HEK293 (cell line): ENCODE results near the gene ARHGAP23.

ENCODE experiments used
- BCL11B ChIP-seq: fragments of 450-650 bp; formaldehyde crosslinking; IDR thresholded peaks from 2 replicates; pipeline ENCODE4 v1.5.1; 2016; ENCODE audit warnings: low read depth, missing biosample characterization, missing genetic modification characterization
- GLI2 ChIP-seq: fragments of 450-650 bp; formaldehyde crosslinking; IDR thresholded peaks from 2 replicates; pipeline ENCODE4; 2017; ENCODE audit warnings: missing biosample characterization, missing genetic modification characterization, low read depth, borderline replicate concordance
- GLI4 ChIP-seq: fragments of 450-650 bp; formaldehyde crosslinking; IDR thresholded peaks from 2 replicates; pipeline ENCODE4 v1.5.1; 2016; ENCODE audit warnings: missing biosample characterization, missing genetic modification characterization
- HOXA7 ChIP-seq: sonication (generic); formaldehyde crosslinking; IDR thresholded peaks from 2 replicates; pipeline ENCODE4 v1.8.1; 2022; ENCODE audit warnings: missing genetic modification reagents, borderline replicate concordance
- MEIS1 ChIP-seq: sonication (generic); formaldehyde crosslinking; IDR thresholded peaks from 2 replicates; pipeline ENCODE4 v1.8.1; 2022; ENCODE audit warnings: missing genetic modification reagents, mild to moderate bottlenecking, borderline replicate concordance
- PRDM1 ChIP-seq: fragments of 450-650 bp; formaldehyde crosslinking; IDR thresholded peaks from 2 replicates; pipeline ENCODE4; 2016; ENCODE audit warnings: missing biosample characterization, missing genetic modification characterization
- PRDM4 ChIP-seq: fragments of 450-650 bp; formaldehyde crosslinking; IDR thresholded peaks from 2 replicates; pipeline ENCODE4 v1.5.1; 2017; ENCODE audit warnings: missing biosample characterization, missing genetic modification characterization
- RBAK ChIP-seq: fragments of 450-650 bp; formaldehyde crosslinking; IDR thresholded peaks from 2 replicates; pipeline ENCODE4 v1.5.1; 2016; ENCODE audit warnings: missing biosample characterization, missing genetic modification characterization
- SETDB1 ChIP-seq: IDR thresholded peaks from one replicate; pipeline ENCODE4 v1.6.1; 2017; ENCODE audit warnings: mild to moderate bottlenecking, low read length, moderate library complexity, mixed read lengths; ENCODE audit not compliant: insufficient read length
- SP2 ChIP-seq: fragments of 450-650 bp; formaldehyde crosslinking; IDR thresholded peaks from 2 replicates; pipeline ENCODE4 v1.5.1; 2016; ENCODE audit warnings: missing biosample characterization, missing genetic modification characterization
- ZBTB6 ChIP-seq: fragments of 450-650 bp; formaldehyde crosslinking; IDR thresholded peaks from 2 replicates; pipeline ENCODE4 v1.5.1; 2017; ENCODE audit warnings: missing biosample characterization, missing genetic modification characterization
- ZFHX2 ChIP-seq: fragments of 450-650 bp; formaldehyde crosslinking; conservative IDR thresholded peaks from 2 replicates; pipeline ENCODE4 v1.5.1; 2016; ENCODE audit warnings: missing biosample characterization, missing genetic modification characterization
- ZFP41 ChIP-seq: fragments of 450-650 bp; formaldehyde crosslinking; IDR thresholded peaks from 2 replicates; pipeline ENCODE4 v1.5.1; 2016; ENCODE audit warnings: missing biosample characterization, missing genetic modification characterization, borderline replicate concordance
- ZNF133 ChIP-seq: fragments of 450-650 bp; formaldehyde crosslinking; IDR thresholded peaks from 2 replicates; pipeline ENCODE4 v1.5.1; 2016; ENCODE audit warnings: missing biosample characterization, missing genetic modification characterization
- ZNF140 ChIP-seq: fragments of 450-650 bp; formaldehyde crosslinking; IDR thresholded peaks from 2 replicates; pipeline ENCODE4 v1.5.1; 2016; ENCODE audit warnings: missing biosample characterization, missing genetic modification characterization
- ZNF23 ChIP-seq: fragments of 450-650 bp; formaldehyde crosslinking; IDR thresholded peaks from 2 replicates; pipeline ENCODE4 v1.5.1; 2016; ENCODE audit warnings: missing biosample characterization, missing genetic modification characterization, borderline replicate concordance
- ZNF24 ChIP-seq: fragments of 450-650 bp; formaldehyde crosslinking; IDR thresholded peaks from 2 replicates; pipeline ENCODE4 v1.5.1; 2016; ENCODE audit warnings: missing biosample characterization, missing genetic modification characterization
- ZNF248 ChIP-seq: fragments of 450-650 bp; formaldehyde crosslinking; IDR thresholded peaks from 2 replicates; pipeline ENCODE4 v1.5.1; 2017; ENCODE audit warnings: missing biosample characterization, missing genetic modification characterization
- ZNF280D ChIP-seq: fragments of 450-650 bp; formaldehyde crosslinking; IDR thresholded peaks from 2 replicates; pipeline ENCODE4 v1.5.1; 2016; ENCODE audit warnings: missing biosample characterization, missing genetic modification characterization
- ZNF350 ChIP-seq: fragments of 450-650 bp; formaldehyde crosslinking; IDR thresholded peaks from 2 replicates; pipeline ENCODE4 v1.5.0; 2017; ENCODE audit warnings: missing biosample characterization, mild to moderate bottlenecking, missing genetic modification characterization
- ZNF37A ChIP-seq: fragments of 450-650 bp; IDR thresholded peaks from 2 replicates; pipeline ENCODE4 v1.5.1; 2018; ENCODE audit warnings: missing biosample characterization, missing genetic modification characterization
- ZNF398 ChIP-seq: fragments of 450-650 bp; formaldehyde crosslinking; IDR thresholded peaks from 2 replicates; pipeline ENCODE4 v1.5.1; 2017; ENCODE audit warnings: missing biosample characterization, missing genetic modification characterization
- ZNF423 ChIP-seq: fragments of 450-650 bp; formaldehyde crosslinking; IDR thresholded peaks from 2 replicates; pipeline ENCODE4 v1.5.1; 2016; ENCODE audit warnings: missing biosample characterization, missing genetic modification characterization
- ZNF48 ChIP-seq: fragments of 450-650 bp; formaldehyde crosslinking; IDR thresholded peaks from 2 replicates; pipeline ENCODE4 v1.5.1; 2016; ENCODE audit warnings: missing biosample characterization, missing genetic modification characterization
- ZNF488 ChIP-seq: fragments of 450-650 bp; formaldehyde crosslinking; IDR thresholded peaks from 2 replicates; pipeline ENCODE4 v1.5.1; 2016; ENCODE audit warnings: missing biosample characterization, missing genetic modification characterization
- ZNF548 ChIP-seq: fragments of 450-650 bp; formaldehyde crosslinking; IDR thresholded peaks from 2 replicates; pipeline ENCODE4 v1.5.1; 2016; ENCODE audit warnings: missing biosample characterization, missing genetic modification characterization
- ZNF658 ChIP-seq: fragments of 450-650 bp; formaldehyde crosslinking; IDR thresholded peaks from 2 replicates; pipeline ENCODE4; 2016; ENCODE audit warnings: missing biosample characterization, missing genetic modification characterization
- ZNF701 ChIP-seq: fragments of 450-650 bp; formaldehyde crosslinking; IDR thresholded peaks from 2 replicates; pipeline ENCODE4 v1.5.1; 2016; ENCODE audit warnings: missing biosample characterization, missing genetic modification characterization
- ZNF777 ChIP-seq: fragments of 450-650 bp; formaldehyde crosslinking; IDR thresholded peaks from 2 replicates; pipeline ENCODE4 v1.5.1; 2017; ENCODE audit warnings: missing biosample characterization, missing genetic modification characterization, borderline replicate concordance
- ZNF792 ChIP-seq: fragments of 450-650 bp; formaldehyde crosslinking; IDR thresholded peaks from 2 replicates; pipeline ENCODE4 v1.5.1; 2016; ENCODE audit warnings: missing biosample characterization, missing genetic modification characterization
- ZNF830 ChIP-seq: fragments of 450-650 bp; IDR thresholded peaks from 2 replicates; pipeline ENCODE4 v1.5.0; 2018; ENCODE audit warnings: missing biosample characterization, missing genetic modification characterization, low read depth, mild to moderate bottlenecking, moderate library complexity
- ZNF837 ChIP-seq: fragments of 450-650 bp; formaldehyde crosslinking; IDR thresholded peaks from 2 replicates; pipeline ENCODE4 v1.5.1; 2016; ENCODE audit warnings: missing biosample characterization, missing genetic modification characterization

The ARHGAP23 gene

GRCh38 chr17:38460716-38461630 is 32.7 kb downstream of the ARHGAP23 start (continued):
- TF ChIP-seq ZBTB6 (tag by site-specific recombination) (no peak), SP2 (no peak), ZNF658 (tag by site-specific recombination) (no peak), ZNF24 (tag by site-specific recombination) (no peak), ZNF133 (tag by site-specific recombination) (no peak), PRDM1 (tag by site-specific recombination) (no peak), ZNF37A (no peak), ZNF488 (no peak), ZNF548 (no peak), ZNF398 (tag by site-specific recombination) (0 out of 2 replicates have a peak, but pooled peaks have one; percentile 10), ZNF792 (tag by site-specific recombination) (no peak), ZNF248 (no peak), ZNF23 (tag by site-specific recombination) (no peak), ZNF837 (tag by site-specific recombination) (no peak), ZNF48 (tag by site-specific recombination) (no peak), RBAK (no peak), ZNF777 (tag by site-specific recombination) (no peak), ZNF140 (tag by site-specific recombination) (no peak), GLI4 (tag by site-specific recombination) (no peak), ZNF830 (no peak), HOXA7 (no peak), ZNF280D (tag by site-specific recombination) (no peak), ZFP41 (no peak), ZNF350 (tag by site-specific recombination) (no peak), PRDM4 (tag by site-specific recombination) (no peak), SETDB1 (no peak), ZNF701 (tag by site-specific recombination) (no peak), BCL11B (tag by site-specific recombination) (no peak), GLI2 (tag by site-specific recombination) (no peak), ZNF423 (tag by site-specific recombination) (peak; percentile 5; the same call in 1 of the 2 replicates), ZFHX2 (tag by site-specific recombination) (peak; percentile 91), MEIS1 (CRISPR knock-in tag) (no peak)
